HG03066 (cell line): ENCODE measurements around the gene CDC42EP4.
A peak's percentile ranks its signal among the peaks of the same experiment; 100 is the strongest.

Source experiments
- ATAC-seq: cut with Tn5 transposase; IDR thresholded peaks from one replicate; pipeline ENCODE4 v1.9.1; 2021; ENCODE audit warnings: low read depth; ENCODE audit not compliant: unreplicated experiment

CDC42EP4 gene, protein sequence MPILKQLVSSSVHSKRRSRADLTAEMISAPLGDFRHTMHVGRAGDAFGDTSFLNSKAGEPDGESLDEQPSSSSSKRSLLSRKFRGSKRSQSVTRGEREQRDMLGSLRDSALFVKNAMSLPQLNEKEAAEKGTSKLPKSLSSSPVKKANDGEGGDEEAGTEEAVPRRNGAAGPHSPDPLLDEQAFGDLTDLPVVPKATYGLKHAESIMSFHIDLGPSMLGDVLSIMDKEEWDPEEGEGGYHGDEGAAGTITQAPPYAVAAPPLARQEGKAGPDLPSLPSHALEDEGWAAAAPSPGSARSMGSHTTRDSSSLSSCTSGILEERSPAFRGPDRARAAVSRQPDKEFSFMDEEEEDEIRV

DNA sequence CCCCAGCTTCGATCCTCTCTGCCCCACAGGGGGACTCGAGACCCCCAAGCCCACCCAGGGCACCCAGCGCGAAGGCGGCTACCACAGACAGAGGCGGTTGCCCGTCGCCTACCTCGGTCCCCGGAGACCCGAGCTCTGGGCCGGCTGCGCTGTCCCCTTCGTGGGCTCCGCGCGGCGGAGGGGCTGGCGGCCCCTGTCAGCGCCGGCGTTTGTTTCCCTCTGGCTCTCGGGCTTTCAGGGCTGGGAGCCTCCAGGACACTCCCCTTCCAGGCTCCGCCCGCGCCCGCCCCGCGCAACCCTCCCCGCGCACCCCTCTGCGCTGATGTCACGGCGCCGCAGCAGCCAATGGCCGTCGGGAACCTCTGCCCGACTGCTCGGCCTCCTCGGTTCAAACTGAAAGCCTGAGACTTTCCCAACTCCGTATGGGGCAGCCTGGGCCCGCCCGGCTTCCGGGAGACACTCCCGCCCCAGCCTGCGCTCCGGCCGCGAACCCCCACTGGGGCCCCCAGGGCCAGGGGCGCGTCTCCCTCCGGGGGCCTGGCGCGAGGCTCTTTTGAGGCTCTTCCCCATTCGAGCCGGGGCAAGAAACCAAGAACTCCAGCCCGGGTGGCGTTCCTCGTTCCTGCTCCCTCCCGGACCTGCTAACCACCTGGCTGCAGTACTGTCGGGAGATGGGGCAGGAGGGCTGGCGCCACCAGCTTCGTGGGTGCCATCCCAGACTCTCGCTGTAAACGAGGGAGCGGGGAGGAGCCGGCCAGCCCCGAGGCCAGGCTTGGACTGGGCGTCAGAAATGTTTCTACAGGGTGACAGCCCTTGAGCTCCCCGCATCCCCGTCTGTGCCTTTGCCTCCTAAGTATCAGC lies at the start of gene CDC42EP4:
TSS of gene CDC42EP4 (minus strand) at position 221 of the 861 bp plus-strand sequence. CDS start 25,501 bp downstream, outside the sequence.
- peak; percentile 83 for ATAC-seq

DNA sequence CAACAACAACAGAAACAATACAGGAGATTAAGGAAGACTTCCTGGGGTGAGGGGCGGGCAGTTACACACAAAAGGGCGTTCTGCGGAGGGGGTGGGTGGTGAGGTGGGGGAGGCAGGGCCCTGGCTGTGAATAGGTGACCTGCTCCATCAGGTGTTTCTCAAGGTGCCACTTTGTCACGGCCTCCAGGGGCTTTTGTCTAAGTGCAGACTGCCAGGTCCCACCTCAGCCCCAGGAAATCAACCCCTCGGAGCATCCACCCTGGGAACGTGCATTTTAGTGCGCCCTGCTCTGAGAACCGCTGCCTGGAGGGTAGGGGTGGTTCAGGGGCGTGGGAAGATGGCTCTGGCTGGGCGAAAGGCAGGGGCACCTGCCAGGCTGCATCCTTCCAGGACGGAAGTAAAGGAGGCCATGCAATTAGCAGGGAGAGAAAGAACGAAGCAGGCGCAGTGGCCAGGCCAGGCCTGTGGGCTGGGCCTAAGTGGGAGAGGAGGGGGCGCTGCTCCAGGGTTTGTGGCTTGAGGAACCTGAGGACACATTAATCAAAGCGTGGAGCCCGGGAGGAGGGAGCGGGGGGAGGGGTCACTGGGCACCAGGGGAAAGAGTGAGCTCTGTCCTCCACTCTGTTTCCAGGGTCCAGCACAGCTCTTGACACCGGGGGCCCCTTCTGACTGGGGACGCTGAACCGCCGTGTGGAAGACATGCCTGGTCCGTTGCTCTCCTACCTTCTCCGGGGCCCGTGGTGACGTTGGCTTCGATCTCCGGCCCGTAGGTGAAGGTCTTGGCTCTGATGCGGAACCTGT lies 49.4 kb upstream of the CDC42EP4 start:
- no peak for ATAC-seq

DNA sequence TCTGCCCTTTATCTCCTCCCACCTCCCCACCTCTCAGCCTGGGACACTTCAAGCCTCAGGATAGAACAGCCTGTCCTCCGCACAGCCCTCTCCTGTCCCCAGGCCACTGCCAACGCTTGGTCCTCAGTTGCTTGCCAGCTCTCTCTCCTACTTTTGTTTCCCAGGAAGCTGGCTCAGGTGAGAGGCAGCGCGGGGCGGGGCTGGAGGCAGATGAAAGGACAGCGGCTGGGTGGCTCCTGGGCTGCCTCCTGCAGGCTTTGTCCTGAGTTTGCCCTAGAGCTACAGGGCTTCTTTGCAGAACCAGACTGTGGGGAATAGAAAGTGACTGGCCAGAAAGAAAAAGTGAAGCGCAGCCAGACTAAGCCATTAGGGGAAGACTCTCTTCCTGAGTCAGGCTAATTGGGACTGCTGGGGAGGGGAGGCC lies 48.2 kb upstream of the CDC42EP4 start:
- ATAC-seq: no peak

DNA sequence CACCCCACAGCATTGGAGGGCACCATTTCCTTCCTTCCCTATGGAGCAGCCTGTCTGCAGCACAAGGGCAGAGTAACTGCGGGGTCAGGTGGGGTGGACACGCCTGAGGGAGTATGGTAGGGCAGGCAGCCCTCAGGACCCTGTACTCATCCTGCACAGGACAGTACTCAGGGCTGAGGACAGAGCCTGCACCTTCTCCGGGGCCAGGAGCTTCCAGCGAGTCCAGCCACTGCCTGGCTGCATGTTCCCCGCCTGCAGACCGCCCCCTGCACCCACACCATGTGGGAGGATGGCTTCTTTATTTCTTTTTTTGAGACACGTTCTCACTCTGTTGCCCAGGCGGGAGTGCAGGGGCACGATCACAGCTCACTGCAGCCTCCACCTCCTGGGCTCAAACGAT lies 47.6 kb upstream of the CDC42EP4 start:
- ATAC-seq: no peak

DNA sequence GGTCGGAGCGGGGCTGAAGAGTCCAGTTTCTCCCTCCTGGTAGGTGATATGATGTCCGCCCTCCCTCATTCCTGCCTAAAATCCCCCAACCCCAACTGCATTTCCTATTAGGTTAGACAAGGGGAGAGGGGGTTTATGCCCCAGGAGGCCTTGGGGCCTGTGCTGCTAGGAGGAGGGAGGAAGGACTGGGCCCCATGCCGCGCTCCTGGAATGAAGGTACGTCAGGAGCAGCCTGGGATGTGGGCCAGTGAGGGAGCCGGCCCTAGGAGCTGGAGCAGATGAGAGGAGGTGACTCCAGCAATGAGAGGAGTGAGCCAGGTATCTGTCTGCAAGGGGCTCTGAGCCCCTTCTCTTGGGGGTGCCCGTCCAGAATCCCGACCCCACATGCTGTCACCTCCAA lies 46.9 kb upstream of the CDC42EP4 start:
- no peak for ATAC-seq

DNA sequence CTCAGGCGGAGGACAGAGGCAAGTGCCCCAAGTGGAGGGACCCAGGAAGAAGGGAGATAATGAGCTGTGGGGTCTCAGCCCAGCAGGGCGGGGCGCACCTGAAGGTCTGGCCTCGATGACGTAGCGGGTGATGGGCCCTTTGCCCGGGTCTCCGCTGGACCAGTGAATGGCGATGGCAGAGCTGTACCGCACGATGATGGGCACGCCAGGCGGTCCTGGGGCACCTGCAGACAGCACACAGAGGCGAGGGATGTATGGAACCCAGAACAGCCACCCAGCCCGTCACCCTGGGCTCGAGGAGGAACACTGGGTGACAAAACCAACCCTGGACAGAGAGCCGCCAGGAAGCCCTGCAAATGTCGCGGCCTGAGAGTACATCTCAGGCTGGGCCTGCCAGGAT lies 46.2 kb upstream of the CDC42EP4 start:
- ATAC-seq: no peak

DNA sequence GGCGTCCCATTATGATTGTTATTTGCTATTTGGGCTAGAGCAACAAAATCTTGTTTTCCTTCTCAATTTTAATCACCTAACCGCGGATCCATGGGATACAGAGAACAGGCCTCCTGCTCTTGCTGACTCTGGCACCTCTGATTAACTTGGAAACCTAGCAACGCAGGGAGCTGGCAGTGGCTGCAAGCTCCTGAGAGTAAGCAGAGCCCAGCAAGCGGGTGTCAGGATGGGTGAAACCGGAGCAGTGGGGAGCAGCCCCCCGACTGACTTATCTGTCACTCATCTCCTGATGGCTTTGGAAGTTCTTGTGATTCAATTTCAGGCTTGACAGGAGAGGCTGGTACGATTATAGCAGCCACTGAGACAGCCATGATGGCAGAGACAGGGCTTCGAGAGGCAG lies 45.5 kb upstream of the CDC42EP4 start:
- ATAC-seq: no peak

DNA sequence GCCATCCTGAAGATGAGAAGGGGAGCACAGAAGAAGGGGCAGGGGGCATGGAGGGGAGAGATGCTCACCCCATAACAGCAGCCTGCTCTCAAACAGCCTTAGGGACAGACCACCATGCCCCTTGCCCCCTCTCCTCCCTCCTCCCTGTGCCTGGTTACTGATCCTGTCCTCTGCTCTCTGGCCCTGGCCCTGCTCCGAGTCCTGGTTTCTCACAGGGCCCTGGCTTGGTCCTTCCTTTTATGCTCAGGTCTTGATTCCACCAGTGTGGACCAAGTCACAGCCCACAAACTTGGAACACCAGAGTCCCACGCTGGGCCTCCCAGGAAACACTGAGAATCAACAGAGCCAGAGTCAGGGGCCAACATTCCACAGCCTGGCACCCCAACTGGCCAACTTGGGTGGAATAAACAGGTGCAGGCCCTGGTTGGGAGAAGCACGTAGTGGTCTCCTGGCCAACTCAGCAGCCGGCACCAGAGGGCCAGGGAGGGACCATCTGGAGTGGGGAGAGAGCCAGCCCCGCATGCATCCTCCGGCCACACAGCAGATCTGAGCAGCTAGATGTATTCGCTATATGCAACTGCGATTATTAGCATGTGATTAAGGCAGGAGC lies 44.9 kb upstream of the CDC42EP4 start:
- no peak for ATAC-seq

DNA sequence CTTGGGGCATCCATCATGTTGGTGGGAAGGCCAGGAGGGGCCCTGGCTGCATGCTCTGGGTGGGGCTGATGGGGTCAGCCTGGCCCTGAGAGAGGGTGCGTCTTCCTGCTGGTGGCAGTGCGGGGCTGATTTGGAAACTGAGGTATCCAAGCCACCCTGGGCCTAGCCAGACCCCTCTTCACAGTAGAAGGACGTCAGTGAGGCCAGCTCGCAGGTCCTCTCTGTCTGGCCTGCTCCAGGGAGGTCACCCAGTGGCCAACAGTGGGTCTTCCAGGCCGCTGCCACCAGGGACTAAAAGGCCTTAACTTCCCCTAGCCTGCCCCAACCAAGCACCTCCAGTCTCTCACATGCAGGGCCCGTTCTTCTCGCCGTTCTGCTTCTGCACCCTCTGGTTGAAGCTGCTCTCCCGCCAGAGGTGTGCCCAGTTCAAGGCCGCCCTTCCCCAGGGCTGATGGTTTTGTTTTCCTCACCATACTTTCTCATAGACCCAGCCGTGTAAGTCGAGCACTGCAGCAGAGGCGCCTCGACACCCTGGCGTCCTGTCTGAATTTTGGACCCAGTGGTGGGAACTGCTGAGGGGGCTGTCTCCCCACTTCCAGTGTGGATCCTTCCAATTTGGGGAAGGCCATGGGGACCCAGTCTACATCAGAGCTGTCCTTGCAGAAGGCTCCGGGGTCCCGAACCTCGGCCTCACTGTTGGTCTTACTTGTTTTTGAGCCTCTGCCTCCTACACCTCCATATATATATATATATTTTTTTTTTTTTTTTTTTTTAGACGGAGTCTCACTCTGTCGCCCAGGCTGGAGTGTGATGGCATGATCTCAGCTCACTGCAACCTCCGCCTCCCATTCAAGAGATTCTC lies 42.9 kb upstream of the CDC42EP4 start:
- no peak for ATAC-seq

DNA sequence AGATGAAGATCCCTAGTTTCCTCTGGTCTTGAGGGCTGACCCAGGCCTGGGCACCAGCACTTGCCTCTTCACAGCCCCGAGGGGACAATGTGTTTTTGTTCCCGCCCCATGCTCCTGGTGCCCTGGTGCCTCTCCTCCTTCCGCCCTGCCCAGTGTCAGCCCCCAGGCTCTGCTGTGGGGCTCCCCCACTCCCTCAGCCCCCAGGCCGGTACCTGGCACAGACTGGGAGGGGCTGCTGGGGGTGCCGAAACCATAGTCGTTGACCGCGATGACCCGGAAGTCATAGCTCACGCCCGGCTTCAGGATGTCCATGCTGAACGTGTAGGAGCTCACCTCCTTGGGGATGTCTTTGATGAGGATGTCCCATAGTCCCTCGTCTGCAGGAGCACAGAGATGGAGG lies 40.5 kb upstream of the CDC42EP4 start:
- no peak for ATAC-seq

DNA sequence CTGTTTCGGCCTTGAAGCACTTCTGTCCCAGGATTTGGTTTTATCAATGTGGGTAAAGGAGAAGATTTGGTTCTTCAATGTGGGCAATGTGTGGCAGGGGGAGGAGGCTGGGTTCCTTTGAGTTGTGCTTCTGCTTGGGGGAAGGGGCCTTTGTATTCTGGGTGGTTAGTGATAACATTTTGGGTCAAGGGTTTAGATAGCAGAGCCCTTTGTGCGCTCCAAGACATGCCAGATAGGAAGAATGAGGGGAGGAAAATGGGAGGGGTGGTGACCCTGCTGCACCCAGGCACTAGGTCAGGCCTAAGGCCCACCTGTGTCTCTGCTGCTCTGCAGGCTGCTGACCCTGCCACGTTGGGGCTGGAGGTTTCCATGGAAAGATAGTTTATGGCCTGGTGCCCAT lies 40.0 kb upstream of the CDC42EP4 start:
- ATAC-seq: no peak

DNA sequence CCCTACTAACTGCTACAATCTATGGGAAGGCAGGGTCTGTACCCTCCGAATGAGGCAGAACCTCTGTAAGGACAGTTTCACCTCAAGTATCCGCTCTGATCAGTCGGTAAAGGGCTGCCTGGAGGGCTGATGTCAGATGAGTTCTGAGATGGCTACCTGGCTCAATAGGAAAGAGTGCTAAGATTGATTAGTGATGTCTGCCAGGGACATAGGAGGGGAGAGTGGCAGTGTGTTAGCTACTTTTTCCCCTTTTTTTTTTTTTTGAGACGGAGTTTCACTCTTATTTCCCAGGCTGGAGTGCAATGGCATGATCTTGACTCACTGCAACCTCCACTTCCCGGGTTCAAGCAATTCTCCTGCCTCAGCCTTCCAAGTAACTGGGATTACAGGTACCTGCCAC lies 39.1 kb upstream of the CDC42EP4 start:
- ATAC-seq: no peak

DNA sequence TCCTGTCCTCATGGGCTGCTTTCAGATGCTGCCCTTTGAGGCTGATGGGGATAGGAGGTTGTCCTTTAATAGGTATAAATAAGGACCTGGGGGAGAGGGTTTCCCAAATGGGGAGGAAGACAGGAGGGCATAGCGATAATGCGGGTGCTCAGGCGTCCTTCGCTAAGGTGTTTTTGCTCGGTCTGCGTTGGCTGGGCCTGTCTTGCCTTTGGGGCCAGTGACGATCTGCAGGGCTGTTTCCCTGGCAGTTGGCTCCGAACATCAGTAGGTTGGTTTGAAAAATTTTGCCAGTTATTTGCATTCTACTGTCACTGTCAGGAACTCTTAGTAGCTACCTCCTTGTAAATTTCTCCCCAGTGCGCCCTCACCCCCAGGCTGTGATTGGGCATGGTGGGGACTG lies 37.8 kb upstream of the CDC42EP4 start:
- ATAC-seq: no peak

DNA sequence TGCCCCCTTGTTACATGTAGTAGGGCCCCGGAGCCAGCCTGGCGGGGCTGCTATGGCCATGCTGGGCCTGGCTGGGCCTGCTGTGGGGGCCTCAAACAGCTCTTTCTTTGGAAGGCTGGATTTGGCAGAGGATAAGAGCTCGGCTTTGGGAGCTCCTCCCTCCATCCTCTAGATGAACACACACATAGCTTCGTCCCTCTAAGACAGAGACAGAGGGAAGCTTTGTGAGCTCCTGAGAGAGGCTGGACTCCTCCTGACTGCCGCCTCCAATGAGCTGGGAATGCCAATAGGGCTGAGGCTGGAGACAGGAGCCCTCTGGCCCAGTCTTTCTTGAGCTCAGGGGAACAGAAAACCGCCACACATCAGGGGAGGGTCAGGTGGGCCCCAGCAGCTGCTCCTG lies 37.3 kb upstream of the CDC42EP4 start:
- no peak for ATAC-seq

DNA sequence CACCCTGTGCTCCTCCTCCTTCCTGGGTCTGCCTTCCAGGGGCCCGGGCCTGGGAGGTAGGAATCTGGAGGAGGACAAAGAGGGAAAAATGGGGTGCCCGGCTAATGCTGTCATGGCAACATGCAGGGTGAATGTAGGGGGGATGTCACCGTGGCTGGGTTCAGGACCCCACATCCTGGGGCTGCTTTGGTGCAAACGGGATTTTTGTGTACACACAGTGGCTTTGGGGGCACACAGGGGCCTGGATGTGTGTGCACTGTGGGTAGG lies 37.0 kb upstream of the CDC42EP4 start:
- ATAC-seq: no peak

DNA sequence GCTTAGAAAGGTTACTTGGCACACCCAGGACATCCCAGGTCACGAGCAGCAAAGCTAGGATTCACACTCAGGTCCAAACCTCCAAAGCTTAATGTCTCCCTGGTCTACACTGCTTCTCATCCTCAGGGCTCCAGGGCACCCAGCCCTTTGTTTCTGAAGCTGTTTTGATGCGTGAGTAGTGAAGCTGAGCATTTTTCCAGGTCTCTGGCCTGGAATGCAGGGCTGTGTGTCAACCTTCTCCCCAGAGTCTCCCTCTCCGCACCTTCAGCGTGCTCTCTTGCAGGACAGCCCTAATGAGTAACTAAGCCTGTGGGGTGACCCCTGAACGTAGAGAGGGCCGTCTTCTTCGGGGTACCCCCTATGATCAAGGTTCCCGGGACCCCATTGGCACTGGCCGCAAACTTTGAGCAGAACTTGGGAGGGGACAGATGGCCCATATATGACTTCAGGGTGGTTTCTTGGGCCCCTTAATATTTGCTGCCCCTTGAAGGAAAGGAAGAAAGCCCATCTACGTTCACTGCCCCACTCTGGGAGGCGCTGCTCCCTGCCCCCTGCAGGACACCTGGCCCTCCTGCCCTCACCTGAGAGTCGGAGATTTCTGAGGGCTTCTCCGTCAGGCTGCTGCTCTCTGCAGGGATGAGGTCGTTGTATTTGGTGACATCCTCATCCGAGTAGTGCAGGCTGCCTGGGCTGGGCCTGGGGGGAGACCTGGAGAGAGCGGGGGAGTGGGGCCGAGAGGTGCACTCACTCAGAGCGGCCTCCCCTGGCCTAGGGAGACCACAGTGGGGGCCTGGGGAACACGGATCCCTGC lies 36.4 kb upstream of the CDC42EP4 start:
- no peak for ATAC-seq

DNA sequence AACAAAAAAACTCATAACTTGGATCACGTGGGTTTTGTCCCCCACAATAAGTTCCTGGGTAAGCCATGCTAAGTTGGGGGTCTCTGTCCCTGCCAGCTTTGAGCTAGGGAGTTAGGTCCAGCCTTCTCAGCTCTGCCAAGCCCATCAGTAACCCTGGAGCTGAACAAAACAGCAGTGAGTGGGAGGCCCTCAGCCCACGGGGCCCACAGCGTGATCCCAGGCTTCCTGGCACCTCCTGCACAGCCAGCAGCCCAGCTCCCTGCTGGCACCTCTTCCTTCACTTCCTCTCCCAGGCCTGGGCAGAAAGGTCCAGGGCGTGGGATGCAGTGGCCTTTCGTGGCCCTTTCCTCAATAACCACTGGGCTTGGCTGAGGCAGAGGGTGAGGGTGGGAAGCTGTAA lies 35.5 kb upstream of the CDC42EP4 start:
- ATAC-seq: no peak

DNA sequence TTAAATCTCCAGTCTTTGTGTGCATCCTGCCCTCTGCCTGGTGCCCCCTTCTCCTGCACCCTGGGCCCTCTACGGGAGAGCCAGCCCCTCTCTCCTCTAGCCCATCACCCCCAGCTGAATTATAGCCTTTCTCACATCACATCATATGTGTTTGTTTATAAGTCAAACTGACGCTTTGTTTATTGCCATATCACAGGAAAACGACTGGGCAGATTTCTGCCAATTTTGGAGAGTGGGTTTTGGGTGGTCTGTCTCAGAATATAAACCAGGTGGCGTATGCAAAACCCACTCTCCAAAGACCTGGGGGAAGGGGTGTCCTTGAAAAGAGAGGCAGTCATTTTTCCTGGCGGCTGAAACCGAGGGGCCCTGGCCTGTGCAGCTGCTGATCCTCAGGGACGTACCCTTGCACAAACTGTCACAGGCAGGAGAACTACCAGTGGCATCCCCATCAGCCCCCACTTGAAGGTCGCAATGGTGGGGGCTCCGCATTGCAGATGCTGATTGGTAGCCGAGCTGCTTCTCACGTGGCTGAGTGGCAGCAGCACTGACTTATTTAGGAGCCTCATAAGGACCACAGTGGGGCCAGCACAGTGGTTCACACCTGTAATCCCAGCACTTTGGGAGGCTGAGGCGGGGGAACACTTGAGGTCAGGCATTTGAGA lies 34.8 kb upstream of the CDC42EP4 start:
- ATAC-seq: no peak
